NCI-H1436 treated with DMSO at 0.1 percent for 48 hours (cell line): ENCODE measurements around the gene FOXJ1.

Experiments used
- DNase-seq: peaks from one replicate; lab custom pipeline; 2025; lab: John Stamatoyannopoulos, UW

Gene FOXJ1

GRCh38 chr17:76140661-76141211, 309 bp downstream of the FOXJ1 start:
- DNase-seq: no peak

DNA sequence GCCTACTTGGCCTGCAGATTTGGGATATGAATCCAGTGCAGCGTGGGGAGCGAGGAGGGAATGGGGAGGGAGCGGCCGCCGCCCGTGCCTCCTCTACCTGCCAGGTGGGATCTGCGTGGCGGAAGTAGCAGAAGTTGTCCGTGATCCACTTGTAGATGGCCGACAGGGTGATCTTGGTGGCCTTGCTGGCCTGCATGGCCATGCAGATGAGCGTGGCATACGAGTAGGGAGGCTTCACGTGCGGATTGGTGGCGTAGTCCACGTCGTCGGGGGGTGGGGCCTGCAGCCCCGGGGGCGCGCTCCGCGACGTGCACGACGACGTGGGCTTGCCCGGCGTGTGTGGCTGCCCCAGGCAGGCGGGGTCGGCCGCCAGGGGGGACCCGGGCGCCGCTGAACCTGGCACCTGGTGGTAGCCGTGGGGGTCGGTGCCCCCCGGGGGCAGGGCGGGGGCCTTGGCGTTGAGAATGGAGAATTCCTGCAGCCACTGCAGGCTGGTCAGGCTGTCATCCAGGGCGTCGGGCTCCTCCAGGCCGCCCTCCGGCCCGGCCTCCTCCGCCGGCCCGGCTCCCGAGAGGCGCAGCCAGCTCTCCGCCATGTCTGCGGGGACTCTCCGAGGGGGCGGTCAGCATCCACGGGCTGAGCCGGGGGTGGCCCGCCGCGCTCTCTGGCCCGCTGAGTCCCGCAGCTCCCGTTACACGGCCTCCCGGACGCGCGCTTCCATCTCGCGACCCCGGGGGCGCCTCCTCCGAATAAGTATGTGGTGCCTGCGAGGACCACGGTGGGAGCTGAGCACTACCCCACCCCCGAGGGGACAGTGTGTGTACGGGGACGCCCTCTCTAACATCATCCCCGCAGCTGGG, 1.0 kb downstream of the FOXJ1 start:
- DNase-seq: no peak

GRCh38 chr17:76138896-76139752, 1.9 kb downstream of the FOXJ1 start:
- DNase-seq: no peak

DNA sequence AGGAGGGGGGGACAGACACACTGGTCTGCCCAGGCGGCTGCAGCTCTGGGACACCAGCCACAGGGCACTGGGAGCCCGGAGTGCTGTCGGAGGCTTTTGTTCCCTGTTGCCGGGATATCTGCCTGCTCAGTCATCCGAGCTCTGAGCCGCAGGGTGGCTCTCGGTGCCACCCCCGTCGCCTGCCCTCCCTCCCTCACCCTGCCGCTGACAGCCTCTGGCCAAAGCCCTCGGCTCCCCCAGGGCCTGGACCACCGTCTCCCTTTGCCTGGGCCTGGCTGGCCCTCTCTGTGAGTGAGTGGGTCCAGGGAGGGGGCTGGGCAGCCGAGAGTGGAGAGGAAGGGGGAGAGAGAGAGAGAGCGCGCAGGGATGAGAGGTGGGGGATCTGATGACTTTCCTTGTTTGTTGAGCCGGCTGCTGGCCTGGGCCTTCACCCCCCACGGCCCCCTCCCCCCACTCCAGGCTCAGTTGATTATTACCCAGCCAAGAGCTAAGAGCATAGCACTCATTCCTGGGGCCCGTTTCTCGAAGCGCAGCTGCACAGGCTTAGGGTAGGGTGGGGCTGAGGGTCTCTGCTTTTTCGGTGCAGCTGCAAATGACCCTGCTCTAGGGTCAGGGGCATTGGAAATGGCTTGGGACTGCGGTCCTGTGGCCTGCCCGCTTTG, 2.7 kb downstream of the FOXJ1 start:
- DNase-seq: no peak

GRCh38 chr17:76137351-76138233, 3.5 kb downstream of the FOXJ1 start:
- no peak for DNase-seq

DNA sequence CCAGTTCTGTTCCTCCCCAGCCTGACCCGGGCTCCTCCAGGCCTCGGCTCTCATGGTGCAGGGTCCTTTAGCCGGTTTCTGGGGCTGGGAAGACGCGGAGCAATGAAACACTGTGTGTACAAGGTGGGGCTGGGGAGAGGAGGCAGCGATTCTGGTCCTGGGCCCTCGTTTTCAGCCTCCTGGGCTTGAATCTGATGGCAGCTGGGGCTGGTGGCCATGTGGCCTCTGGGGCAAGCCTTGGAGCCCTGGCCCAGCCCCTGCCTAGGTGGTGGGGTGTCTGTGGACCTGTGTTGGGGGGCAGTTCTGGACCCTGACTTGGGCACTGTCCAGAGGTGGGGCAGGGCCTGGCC, 4.1 kb downstream of the FOXJ1 start:
- no peak for DNase-seq

DNA sequence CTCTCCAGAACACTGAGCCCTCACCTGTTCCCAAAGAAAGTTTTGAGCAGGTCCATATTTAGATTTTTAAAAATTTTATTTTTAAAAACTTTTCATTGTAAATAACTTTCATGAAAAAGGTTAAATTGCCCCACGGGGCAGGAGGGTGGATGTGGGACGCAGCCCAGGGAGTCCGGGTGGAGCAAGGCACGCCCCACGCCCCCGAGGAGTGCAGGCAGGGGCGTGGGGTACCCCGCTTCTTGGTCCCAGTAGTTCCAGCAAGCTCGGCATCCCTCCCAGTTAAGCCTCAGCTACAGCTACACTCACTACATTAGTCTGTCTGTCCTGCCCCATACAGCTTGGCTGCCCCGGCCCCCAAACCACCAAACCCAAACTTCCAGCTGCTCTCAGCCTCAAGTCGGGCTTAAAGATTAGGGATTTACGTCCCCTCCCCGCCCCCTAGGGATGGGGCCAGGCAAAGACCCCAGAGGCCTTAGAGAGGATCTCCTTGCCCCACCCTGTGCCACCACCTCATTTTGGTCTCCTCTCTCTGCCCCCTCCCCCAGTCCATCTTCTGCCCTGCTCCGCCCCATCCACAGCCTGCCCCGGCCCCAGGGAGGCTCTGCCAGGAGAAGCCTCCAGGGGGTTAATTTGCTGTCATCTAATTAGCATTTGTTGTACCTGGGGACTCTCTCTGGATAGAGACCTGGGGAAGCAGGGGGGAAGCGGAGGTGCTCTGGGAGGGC, 4.6 kb downstream of the FOXJ1 start:
- DNase-seq: no peak

GRCh38 chr17:76135810-76136188, 5.2 kb downstream of the FOXJ1 start:
- DNase-seq: no peak

GRCh38 chr17:76134911-76135809, 5.9 kb downstream of the FOXJ1 start:
- DNase-seq: no peak

GRCh38 chr17:76132574-76133338, 8.3 kb downstream of the FOXJ1 start:
- DNase-seq: no peak

DNA sequence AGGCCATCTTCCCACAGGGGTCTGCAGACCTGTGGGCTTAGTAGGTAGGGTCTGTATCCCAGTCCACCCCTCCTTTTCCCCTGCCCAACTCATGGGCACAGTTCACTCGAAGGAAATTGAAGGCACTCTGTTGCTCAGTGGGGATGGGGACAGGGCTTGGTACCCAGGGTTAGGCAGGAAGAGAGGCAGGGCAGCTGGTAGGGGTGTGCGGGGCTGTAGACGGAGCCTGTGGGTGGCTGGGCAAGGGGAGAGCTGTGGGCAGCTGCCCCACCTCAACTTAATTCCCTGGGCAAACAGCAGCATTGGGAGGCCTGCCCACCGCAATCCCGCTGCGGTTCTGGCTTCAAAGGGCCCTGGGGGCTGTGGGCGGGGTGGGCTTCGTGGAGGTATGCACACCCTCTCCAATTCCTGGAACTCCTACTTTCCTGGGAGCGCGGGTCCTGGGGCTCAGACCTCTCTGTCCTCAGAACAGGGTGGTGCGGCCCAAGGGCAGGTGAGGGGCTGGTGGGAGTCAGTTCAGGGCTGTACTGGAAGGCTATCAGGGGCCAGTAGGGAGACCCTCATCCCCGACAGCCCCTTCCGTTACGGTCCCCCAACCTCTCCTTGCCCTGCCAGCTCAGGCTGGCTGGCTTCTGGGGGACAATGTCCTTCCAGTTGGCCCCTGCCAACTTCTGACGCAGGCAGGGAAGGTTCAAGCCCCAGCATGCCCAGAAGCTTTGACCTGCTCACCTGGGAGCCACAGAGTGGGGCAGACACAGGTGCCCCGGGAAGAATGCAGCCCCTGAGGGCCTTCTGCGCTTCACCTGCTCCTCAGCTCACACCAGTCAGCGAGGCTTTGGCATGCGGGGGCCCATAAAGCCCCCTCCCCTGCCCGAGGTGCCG, 9.1 kb downstream of the FOXJ1 start:
- no peak for DNase-seq

DNA sequence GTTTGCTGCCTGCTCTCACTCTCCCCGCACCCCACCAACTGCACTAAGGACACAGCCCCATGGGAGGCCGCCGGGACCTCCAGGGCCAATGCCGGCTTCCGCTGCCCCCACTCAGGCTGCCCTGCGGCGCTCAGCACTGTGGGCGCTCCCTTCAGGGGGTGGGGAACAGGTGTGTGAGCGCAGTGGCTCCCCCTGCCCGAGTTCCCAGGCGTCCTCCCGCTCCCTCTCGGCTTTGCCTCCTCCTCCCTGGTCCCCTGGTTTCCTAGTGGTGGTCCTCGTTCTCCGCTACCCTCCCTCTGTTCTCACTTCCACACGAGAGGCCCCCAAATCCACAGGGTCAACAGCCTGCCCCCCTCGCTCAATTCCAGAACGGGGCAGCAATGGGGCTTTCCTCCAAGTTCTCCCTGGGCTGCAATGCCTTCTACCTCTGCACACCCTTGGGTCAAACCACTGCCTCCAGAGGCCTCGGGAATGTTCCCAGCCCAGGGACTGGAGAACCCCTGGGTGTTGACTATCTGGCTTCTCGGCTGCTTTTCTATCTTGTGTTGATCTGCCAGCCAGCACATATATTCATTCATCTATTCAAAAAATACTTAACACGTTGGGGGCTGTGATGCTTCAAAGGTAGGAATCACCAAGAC, 9.9 kb downstream of the FOXJ1 start:
- no peak for DNase-seq

GRCh38 chr17:76130473-76130872, 10.6 kb downstream of the FOXJ1 start:
- no peak for DNase-seq

DNA sequence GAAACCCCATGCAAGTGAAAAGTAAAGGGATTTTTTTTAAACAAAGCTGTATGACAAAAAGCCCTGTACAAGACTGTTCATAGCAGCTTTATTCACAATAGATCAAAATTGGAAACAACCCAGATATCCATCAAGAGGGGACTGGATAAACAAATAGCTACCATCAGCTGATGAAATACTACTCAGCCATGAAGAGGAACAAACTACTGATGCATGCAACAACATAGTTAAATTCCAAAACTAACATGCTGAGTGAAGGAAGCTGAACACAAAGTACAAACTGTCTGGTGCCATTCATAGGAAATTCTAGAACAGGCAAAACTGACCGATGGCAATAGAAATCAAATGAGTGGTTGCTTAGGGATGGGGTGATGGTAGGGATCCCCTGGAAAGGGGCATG, 15.1 kb downstream of the FOXJ1 start:
- no peak for DNase-seq

DNA sequence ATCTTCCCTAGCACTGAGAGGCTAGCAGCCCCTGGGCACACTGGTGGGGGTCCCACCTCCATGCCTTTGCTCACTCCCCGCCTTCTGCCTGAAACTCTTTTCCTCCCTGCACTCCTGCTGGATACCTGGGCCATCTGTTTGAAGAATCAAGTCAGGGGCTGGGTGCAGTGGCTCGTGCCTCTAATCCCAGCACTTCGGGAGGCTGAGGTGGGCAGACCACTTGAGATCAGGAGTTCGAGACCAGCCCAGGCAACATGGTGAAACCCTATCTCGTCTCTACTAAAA, 15.7 kb downstream of the FOXJ1 start:
- DNase-seq: no peak

DNA sequence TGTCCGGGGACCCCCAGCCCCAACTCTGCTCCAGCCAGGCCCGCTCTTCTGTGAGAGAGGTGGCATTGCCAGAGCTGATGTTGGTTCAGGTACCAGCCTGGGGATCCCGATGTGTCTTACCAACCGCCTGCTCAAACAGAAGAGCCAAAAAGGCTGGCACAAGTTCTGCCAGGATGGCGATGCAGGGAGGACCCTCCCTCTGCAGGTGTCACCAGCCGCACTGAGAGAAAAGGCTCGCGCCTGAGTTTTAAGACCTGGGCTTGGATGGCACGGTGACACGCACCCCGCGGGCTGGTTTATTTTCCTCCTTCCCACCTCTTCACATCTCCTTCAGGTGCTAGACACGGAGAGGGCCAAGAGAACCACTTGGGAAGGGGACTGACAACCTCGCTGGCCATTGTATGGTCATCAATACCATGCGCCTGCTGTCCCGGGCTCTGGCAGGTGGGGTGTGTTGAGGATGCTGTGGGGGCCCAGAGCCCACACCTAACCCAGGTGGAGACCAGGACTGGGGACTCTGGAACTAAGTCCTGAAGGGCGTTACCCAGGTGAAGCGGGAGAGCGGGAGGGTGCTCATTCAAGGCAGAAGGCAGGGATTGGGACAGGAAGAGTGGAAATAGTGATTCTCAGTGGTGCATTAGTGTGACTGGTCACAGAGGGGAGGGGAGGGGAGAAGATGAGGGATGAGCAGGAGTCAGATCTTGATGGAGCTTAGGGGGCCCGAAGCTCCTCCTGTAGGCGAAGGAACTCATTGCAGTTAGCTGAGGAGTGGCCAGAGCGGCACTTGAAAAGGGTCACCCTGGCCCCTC, 16.3 kb downstream of the FOXJ1 start:
- no peak for DNase-seq
